GM12801 (cell line): ENCODE measurements around the gene COL4A6.

Experiments
- TF ChIP-seq, protein P1 (sequence below): IDR thresholded peaks from one replicate; pipeline ENCODE4 v1.5.1; 2011; ENCODE audit warnings: control low read depth; ENCODE audit not compliant: insufficient read length; ENCODE audit errors: extremely low read depth

Gene COL4A6

DNA sequence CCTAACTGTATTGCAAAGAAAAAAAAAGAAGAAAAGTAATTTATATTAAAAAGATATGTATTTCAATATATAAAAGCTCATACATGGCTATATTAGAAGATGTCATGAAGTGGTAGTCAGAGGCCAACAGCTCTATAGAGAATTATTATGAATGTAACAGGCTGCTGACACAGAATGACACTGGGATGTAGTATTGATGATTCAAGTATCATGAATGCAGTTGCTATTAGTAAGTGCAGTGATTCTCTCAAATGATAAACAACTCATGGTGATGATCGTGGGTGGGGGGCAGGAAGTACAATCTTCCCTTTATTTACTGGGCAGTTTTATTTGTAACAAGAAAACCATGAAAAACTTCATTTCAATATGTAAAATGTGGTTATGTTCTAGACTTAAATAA, 124.6 kb downstream of the COL4A6 start:
- TF ChIP-seq, protein P1, sequence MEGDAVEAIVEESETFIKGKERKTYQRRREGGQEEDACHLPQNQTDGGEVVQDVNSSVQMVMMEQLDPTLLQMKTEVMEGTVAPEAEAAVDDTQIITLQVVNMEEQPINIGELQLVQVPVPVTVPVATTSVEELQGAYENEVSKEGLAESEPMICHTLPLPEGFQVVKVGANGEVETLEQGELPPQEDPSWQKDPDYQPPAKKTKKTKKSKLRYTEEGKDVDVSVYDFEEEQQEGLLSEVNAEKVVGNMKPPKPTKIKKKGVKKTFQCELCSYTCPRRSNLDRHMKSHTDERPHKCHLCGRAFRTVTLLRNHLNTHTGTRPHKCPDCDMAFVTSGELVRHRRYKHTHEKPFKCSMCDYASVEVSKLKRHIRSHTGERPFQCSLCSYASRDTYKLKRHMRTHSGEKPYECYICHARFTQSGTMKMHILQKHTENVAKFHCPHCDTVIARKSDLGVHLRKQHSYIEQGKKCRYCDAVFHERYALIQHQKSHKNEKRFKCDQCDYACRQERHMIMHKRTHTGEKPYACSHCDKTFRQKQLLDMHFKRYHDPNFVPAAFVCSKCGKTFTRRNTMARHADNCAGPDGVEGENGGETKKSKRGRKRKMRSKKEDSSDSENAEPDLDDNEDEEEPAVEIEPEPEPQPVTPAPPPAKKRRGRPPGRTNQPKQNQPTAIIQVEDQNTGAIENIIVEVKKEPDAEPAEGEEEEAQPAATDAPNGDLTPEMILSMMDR, result no peak

DNA sequence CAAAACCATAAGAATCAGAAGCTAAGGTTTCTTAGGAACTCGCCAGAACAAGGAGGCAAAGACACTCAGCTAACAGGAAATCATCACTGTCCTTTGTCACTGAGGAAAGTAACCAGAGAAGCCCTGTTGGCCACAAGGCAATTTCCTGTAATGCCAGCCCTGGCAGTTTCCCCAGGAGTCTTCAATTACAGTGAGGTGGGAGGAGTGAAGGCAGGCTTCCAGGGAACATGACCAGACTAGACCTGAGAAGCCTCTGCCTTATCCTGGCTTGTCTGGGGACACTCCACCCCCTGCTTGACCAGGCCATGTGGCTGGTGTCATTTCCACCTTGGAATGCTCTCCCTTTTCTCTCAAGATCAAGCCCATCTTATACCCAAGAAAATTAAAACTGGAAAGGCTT, 125.3 kb downstream of the COL4A6 start:
- TF ChIP-seq, protein P1, result no peak

DNA sequence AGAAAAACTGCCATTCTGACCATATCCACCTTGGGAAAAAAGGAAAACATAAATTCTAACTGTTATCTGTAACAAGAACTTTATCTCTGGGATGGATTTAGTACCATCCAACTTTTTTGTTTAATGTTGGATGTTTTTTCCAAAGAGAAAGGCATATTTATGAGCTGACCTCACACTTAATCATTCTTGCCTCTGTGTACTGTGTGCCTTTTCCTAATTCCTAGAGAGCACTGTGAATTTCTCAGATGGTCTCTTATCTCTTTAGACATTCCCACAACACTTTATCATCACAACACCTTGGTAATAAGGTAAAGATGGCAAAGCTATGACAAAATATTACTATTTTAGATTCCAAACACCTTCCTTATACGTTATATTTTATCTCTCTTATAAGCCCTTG, 126.2 kb downstream of the COL4A6 start:
- TF ChIP-seq, protein P1, result no peak

DNA sequence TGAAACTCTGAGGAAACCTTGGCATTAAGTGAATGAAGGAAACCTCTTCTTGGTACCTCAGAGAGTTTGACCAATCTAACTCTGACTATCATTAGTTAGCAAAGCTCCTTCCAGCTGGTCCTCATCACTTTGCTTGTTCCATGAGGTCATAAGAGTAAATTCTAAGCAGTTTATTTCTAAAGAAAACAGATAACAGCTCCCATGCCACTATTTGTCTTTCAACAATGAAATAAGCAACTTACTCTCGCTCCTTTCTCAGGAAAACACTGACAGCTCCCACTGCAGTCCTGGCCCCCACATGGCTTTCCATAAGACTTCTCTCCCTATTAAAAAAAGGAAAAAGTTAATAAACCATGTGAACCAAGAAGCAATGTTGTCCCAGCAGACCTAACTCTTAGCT, 127.7 kb downstream of the COL4A6 start:
- TF ChIP-seq, protein P1, result no peak

DNA sequence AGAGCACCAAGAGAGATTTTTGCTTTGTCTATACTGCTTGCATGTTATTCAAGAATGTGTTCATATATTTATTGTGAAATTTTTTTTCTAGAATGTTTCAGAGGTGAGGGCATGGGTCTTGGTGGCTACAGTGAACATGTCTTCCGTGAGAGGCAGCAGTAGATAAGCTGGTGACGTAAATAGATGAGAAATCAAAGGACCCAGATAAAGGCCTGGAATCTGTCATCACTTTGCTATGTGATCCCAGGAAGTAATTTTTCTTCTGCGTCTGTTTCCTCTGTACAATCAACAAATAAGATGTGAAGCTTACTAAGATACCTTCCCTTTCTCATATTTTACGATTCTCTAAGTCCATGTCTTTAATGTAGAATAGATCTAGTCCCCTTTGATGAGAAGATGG, 129.1 kb downstream of the COL4A6 start:
- TF ChIP-seq, protein P1, result no peak

DNA sequence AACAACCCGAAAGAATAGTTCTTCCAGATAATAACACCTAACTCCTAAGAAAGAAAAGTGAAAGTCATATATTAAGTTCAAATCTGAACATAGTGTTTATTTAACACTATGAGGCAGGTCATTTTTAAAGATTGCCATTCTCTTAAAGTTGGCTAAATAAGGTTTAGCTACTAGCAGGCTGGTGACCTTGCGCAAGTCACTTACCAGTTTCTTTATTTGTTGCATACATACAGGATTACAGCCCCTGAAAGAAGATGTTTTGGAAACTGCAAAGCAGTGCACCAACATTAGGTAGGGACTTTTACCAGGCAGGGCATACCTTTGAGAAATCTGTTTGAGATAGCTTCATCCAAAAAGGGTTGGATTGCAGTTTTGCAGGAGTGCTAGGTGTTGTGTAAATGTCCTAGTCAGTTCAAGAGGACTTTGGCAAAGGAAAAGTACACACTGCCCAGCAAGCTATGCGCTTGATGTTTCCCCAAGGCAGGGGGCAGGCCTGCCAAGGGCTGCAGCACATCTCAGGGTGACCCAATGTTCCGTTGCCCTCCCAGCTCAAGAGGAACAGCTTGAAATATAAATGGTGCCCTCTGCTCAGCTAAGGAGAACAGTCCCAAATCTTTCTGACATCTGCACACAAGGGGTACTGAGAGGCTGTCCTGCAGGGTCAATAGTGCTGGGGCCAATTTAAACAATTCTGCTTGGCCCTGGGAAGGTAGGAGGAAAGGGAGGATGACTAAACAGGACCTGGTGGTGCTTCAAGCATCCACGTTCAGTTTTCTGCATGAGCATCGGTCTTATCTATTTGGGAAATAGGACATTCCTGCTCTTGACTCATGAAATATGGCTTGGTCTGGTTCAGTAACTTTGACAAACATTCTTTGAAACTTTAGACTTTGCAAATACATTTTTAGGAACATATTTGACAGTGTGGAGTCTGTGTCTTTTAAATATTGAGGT, 130.8 kb downstream of the COL4A6 start:
- TF ChIP-seq, protein P1, result no peak

DNA sequence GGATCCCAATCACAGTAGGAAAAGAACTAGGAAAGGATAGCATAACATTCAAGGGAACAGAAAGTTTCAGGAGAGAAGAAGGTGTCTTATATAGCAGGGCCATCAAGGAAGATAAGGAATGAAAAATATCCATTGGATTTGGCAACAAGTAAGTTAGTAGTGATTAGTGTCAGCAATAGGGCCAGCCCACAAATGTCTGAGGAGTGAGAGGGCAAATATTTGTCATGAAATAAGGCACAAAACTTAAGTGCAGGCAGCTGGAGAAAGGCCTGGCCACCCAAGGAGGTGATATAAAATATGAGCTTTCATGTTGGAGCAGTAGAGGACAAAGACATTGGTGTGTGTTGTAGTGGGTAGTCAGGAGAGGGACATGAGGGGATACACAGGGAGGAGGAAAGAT, 132.1 kb downstream of the COL4A6 start:
- TF ChIP-seq, protein P1, result no peak
